ENCODE data around the gene LRRC74B.
"Not testable (repeated sequence)": the region's sequence is repeated elsewhere in the genome, so short reads cannot be mapped to it uniquely, and the experiment has no call there.

LRRC74B gene

GRCh38 chr22:21077884-21078508 is 32.2 kb downstream of the LRRC74B start:
- no peak for DNase-seq (ENCODE audit: low read depth)

- DNase-seq (ENCODE audit: low read depth): no peak
Observed at GRCh38 chr22:21078916-21079315, 33.2 kb downstream of the LRRC74B start.

- no peak for DNase-seq (ENCODE audit: low read depth)
Observed at GRCh38 chr22:21079493-21079892, 33.7 kb downstream of the LRRC74B start.

GRCh38 chr22:21080435-21081137 is 34.8 kb downstream of the LRRC74B start:
- no peak for DNase-seq (ENCODE audit: low read depth)

- no peak for DNase-seq (ENCODE audit: low read depth)
Observed at GRCh38 chr22:21082248-21082647, 36.5 kb downstream of the LRRC74B start.

- no peak for DNase-seq (ENCODE audit: low read depth)
Observed at GRCh38 chr22:21087119-21087518, 41.4 kb downstream of the LRRC74B start.

- DNase-seq (ENCODE audit: low read depth): not testable (repeated sequence)
Observed at GRCh38 chr22:21087926-21088325, 42.2 kb downstream of the LRRC74B start.

GRCh38 chr22:21091220-21091619 is 45.5 kb downstream of the LRRC74B start:
- DNase-seq (ENCODE audit: low read depth): not testable (repeated sequence)

GRCh38 chr22:21092797-21093554 is 47.2 kb downstream of the LRRC74B start:
- no peak for DNase-seq (ENCODE audit: low read depth)

GRCh38 chr22:21093555-21094137 is 47.9 kb downstream of the LRRC74B start:
- DNase-seq (ENCODE audit: low read depth): not testable (repeated sequence)

- DNase-seq (ENCODE audit: low read depth): no peak
Observed at GRCh38 chr22:21094911-21095772, 49.4 kb downstream of the LRRC74B start.

- DNase-seq (ENCODE audit: low read depth): no peak
Observed at GRCh38 chr22:21095773-21096107, 50.0 kb downstream of the LRRC74B start.

GRCh38 chr22:21096878-21097277 is 51.1 kb downstream of the LRRC74B start:
- DNase-seq (ENCODE audit: low read depth): not testable (repeated sequence)

GRCh38 chr22:21098099-21098671 is 52.4 kb downstream of the LRRC74B start:
- no peak for DNase-seq (ENCODE audit: low read depth)

- no peak for DNase-seq (ENCODE audit: low read depth)
Observed at GRCh38 chr22:21099578-21099977, 53.8 kb downstream of the LRRC74B start.

- DNase-seq (ENCODE audit: low read depth): no peak
Observed at GRCh38 chr22:21100149-21101032, 54.6 kb downstream of the LRRC74B start.

GRCh38 chr22:21101877-21102638 is 56.3 kb downstream of the LRRC74B start:
- DNase-seq (ENCODE audit: low read depth): no peak

- DNase-seq (ENCODE audit: low read depth): peak; percentile 71
Observed at GRCh38 chr22:21102659-21103267, 57.0 kb downstream of the LRRC74B start.

GRCh38 chr22:21103633-21104032 is 57.9 kb downstream of the LRRC74B start:
- DNase-seq (ENCODE audit: low read depth): no peak

Data from activated T-cell treated with anti-CD3 and anti-CD28 coated beads for 1 hour (primary cell).